Measurements from ENCODE around the gene C1orf232. TPM values are rescaled to one million over a fixed set of nuclear protein-coding genes. Genes with fewer than 3 reads are reported as not detected.
A peak's percentile ranks its signal among the peaks of the same experiment; 100 is the strongest.

The C1orf232 gene
- total and polyA plus RNA-seq, 2 experiments from 2014 or later: not detected

GRCh38 chr1:26184883-26185282, 16.1 kb upstream of the C1orf232 start:
- 90 to 91% methylated on average over 21 of the region's 21 CpGs for WGBS, 2 experiments (ENCODE audit: low coverage in 1 of 2, low lambda C conversion rate in 2 of 2, missing lambda C conversion rate in 2 of 2)
- H3K27me3 ChIP-seq (replicated peaks; ENCODE audit: insufficient read depth): no peaks in the 10 kb centered on the region
- H3K36me3 ChIP-seq (ENCODE audit: low read depth): no peaks in the 10 kb centered on the region
- TF ChIP-seq EZH2 (IDR thresholded peaks at IDR 0.05; ENCODE audit: insufficient read depth, poor library complexity, severe bottlenecking) (no peak), EZH2phosphoT487 (IDR thresholded peaks at IDR 0.05; ENCODE audit: insufficient read depth, low read depth) (no peak)
- no peak overlapping the region for H3K27ac ChIP-seq
- no peaks in the 10 kb centered on the region for H3K79me2 ChIP-seq (ENCODE audit: insufficient read depth)
- H3K4me2 ChIP-seq (ENCODE audit: unreplicated experiment): no peak overlapping the region
- no peaks in the 10 kb centered on the region for H3K4me1 ChIP-seq (ENCODE audit: insufficient read depth)
- no peaks in the 10 kb centered on the region for H4K20me1 ChIP-seq (ENCODE audit: insufficient read depth)
- no peak overlapping the region for H2AFZ ChIP-seq
- no peak for DNase-seq
- no peak overlapping the region for H3K4me3 ChIP-seq
- H3F3A ChIP-seq (ENCODE audit: insufficient read depth): no peaks in the 10 kb centered on the region
- in situ Hi-C loops (cut with MboI): no loop called here
- no peaks in the 10 kb centered on the region for H3K9me3 ChIP-seq (ENCODE audit: low read depth)
- H3K9me2 ChIP-seq (ENCODE audit: insufficient read depth): no peaks in the 10 kb centered on the region
- no peak overlapping the region for H3K9ac ChIP-seq

GRCh38 chr1:26184086-26184485, 15.3 kb upstream of the C1orf232 start:
- no peak overlapping the region for H3K4me3 ChIP-seq
- no peaks in the 10 kb centered on the region for H3K9me3 ChIP-seq (ENCODE audit: low read depth)
- H3K27ac ChIP-seq: no peak overlapping the region
- H3K4me2 ChIP-seq (ENCODE audit: unreplicated experiment): no peak overlapping the region
- no peak for TF ChIP-seq EZH2phosphoT487 (IDR thresholded peaks at IDR 0.05; ENCODE audit: insufficient read depth, low read depth)
- TF ChIP-seq EZH2 (IDR thresholded peaks at IDR 0.05; ENCODE audit: insufficient read depth, poor library complexity, severe bottlenecking): no peak
- H2AFZ ChIP-seq: no peak overlapping the region
- no peaks in the 10 kb centered on the region for H3K79me2 ChIP-seq (ENCODE audit: insufficient read depth)
- no peak overlapping the region for H3K9ac ChIP-seq
- in situ Hi-C loops (cut with MboI): no loop called here
- no peaks in the 10 kb centered on the region for H3K9me2 ChIP-seq (ENCODE audit: insufficient read depth)
- no peak for DNase-seq
- no peaks in the 10 kb centered on the region for H3K4me1 ChIP-seq (ENCODE audit: insufficient read depth)
- no peaks in the 10 kb centered on the region for H3F3A ChIP-seq (ENCODE audit: insufficient read depth)
- no peaks in the 10 kb centered on the region for H3K27me3 ChIP-seq (replicated peaks; ENCODE audit: insufficient read depth)
- WGBS, 2 experiments (ENCODE audit: low coverage in 1 of 2, low lambda C conversion rate in 2 of 2, missing lambda C conversion rate in 2 of 2): 71 to 75% methylated on average over 5 to 7 of the region's 7 CpGs
- no peaks in the 10 kb centered on the region for H3K36me3 ChIP-seq (ENCODE audit: low read depth)
- no peaks in the 10 kb centered on the region for H4K20me1 ChIP-seq (ENCODE audit: insufficient read depth)

GRCh38 chr1:26182383-26182696, 13.6 kb upstream of the C1orf232 start:
- Histone ChIP-seq H3K9me3 (ENCODE audit: low read depth) (no peaks in the 10 kb centered on the region), H2AFZ (no peak overlapping the region), H3K4me2 (ENCODE audit: unreplicated experiment) (no peak overlapping the region), H3K9me2 (ENCODE audit: insufficient read depth) (no peaks in the 10 kb centered on the region), H3K4me1 (ENCODE audit: insufficient read depth) (no peaks in the 10 kb centered on the region), H3K79me2 (ENCODE audit: insufficient read depth) (no peaks in the 10 kb centered on the region), H3F3A (ENCODE audit: insufficient read depth) (no peaks in the 10 kb centered on the region), H3K4me3 (no peak overlapping the region), H3K9ac (no peak overlapping the region), H3K36me3 (ENCODE audit: low read depth) (no peaks in the 10 kb centered on the region), H4K20me1 (ENCODE audit: insufficient read depth) (no peaks in the 10 kb centered on the region), H3K27me3 (replicated peaks; ENCODE audit: insufficient read depth) (no peaks in the 10 kb centered on the region), H3K27ac (no peak overlapping the region)
- in situ Hi-C loops (cut with MboI): no loop called here
- no peak for DNase-seq
- TF ChIP-seq EZH2 (IDR thresholded peaks at IDR 0.05; ENCODE audit: insufficient read depth, poor library complexity, severe bottlenecking) (no peak), EZH2phosphoT487 (IDR thresholded peaks at IDR 0.05; ENCODE audit: insufficient read depth, low read depth) (no peak)
- WGBS, 2 experiments (ENCODE audit: low coverage in 1 of 2, low lambda C conversion rate in 2 of 2, missing lambda C conversion rate in 2 of 2): 64 to 90% methylated on average over 2 to 5 of the region's 7 CpGs

GRCh38 chr1:26181586-26182382, 13.0 kb upstream of the C1orf232 start:
- Histone ChIP-seq H4K20me1 (ENCODE audit: insufficient read depth) (no peaks in the 10 kb centered on the region), H3K36me3 (ENCODE audit: low read depth) (no peaks in the 10 kb centered on the region), H3K9me2 (ENCODE audit: insufficient read depth) (no peaks in the 10 kb centered on the region), H3K27ac (no peak overlapping the region), H3K4me2 (ENCODE audit: unreplicated experiment) (no peak overlapping the region), H3F3A (ENCODE audit: insufficient read depth) (no peaks in the 10 kb centered on the region), H3K9me3 (ENCODE audit: low read depth) (no peaks in the 10 kb centered on the region), H3K4me3 (no peak overlapping the region), H3K9ac (no peak overlapping the region), H3K27me3 (replicated peaks; ENCODE audit: insufficient read depth) (no peaks in the 10 kb centered on the region), H3K4me1 (ENCODE audit: insufficient read depth) (no peaks in the 10 kb centered on the region), H2AFZ (no peak overlapping the region), H3K79me2 (ENCODE audit: insufficient read depth) (no peaks in the 10 kb centered on the region)
- no peak for TF ChIP-seq EZH2 (IDR thresholded peaks at IDR 0.05; ENCODE audit: insufficient read depth, poor library complexity, severe bottlenecking)
- TF ChIP-seq EZH2phosphoT487 (IDR thresholded peaks at IDR 0.05; ENCODE audit: insufficient read depth, low read depth): no peak
- in situ Hi-C loops (cut with MboI): no loop called here
- 69 to 71% methylated on average over 9 of the region's 9 CpGs for WGBS, 2 experiments (ENCODE audit: low coverage in 1 of 2, low lambda C conversion rate in 2 of 2, missing lambda C conversion rate in 2 of 2)
- peak; percentile 21 for DNase-seq
